NCI-H1417 (cell line): ENCODE results near the gene SPRED2.

Source experiments
- DNase-seq, 3 experiments: peaks; one replicate each; lab custom pipeline; 2025; lab: John Stamatoyannopoulos, UW

The SPRED2 gene

GRCh38 chr2:65366595-65367125, 65.7 kb downstream of the SPRED2 start:
- DNase-seq, result peak in 2 of 3 experiments; percentile 62 to 89

- DNase-seq, result no peak
Measured at GRCh38 chr2:65364986-65365733, 67.2 kb downstream of the SPRED2 start.

- no peak for DNase-seq
Measured at GRCh38 chr2:65363879-65364666, 68.3 kb downstream of the SPRED2 start.

DNA sequence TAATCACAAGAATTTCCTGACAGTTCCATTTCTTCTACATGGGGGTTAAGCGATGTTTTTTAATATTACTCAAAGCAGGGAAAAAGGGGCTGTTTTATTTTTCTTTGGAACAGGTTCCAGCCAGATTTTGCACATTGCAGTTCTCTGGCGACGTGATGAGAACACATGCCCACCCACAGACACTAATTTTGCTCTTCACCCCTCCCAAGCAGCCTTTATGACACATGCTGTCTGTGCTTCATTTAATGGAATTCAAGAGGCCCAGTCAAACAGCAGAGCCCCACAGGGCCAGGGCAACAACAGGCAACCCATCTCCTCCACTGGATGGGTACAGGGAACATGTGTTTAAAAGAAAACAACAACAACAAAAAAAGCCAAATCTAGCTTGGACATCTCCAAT, 70.8 kb downstream of the SPRED2 start:
- no peak for DNase-seq

DNA sequence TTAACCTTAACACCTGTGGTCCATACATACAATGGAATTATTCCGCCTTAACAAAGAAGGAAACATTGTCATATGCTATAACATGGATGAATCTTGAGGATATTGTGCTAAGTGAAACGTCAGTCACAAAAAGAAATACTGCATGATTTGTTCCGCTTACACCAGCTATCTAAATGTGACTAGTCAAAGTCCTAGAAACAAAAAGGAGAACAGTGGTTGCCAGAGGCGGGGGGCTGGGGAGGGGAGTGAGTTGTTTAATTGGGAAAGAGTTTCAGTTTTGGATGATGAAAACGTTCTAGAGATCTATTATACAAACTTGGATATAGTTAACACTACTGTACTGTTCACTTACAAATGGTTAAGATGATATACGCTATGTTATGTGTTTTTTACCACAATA, 72.0 kb downstream of the SPRED2 start:
- no peak for DNase-seq

GRCh38 chr2:65358678-65359400, 73.6 kb downstream of the SPRED2 start:
- no peak for DNase-seq

GRCh38 chr2:65357959-65358294, 74.5 kb downstream of the SPRED2 start:
- no peak for DNase-seq

DNA sequence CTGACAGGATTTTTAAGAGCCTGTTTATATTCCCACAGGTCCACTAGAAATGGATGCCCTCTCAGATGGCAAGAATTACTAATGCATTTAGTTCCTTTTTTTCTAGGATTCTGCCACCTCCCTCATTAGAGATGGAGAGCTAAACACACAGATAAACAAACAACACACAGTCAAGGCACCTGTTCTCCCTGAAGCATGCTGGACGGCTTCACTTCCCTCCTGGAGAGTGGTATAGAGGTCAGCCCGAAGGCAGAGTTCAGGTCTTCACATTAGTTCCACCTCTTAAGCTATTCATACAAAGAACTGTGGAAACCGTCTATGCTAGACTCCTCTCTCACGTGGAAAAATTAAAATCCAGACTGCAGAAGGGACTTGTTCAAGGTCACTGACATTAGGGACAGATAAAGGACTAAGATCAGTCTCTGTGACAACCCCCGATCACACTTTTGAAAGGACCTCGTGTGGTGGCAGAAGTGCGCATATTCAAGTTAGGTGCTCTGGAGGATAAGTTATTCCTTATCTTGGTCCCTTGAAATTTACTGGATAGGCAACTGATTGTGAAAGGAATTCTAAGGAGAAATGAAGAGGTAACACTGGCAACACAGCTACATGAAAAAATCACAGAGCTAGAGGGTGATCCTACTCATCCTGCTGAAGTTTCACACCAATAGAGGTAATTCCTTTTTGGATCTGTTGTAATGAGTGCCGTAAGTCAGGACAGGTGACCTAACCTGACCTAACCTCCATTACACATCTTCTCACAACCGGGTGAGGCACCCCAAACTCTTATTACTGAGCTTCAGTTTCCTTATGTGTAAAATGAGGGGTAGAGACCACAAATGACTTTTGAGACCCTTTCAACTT, 75.1 kb downstream of the SPRED2 start:
- DNase-seq, result peak in 1 of 3 experiments; percentile 66

- no peak for DNase-seq
Measured at GRCh38 chr2:65355186-65355831, 77.1 kb downstream of the SPRED2 start.

DNA sequence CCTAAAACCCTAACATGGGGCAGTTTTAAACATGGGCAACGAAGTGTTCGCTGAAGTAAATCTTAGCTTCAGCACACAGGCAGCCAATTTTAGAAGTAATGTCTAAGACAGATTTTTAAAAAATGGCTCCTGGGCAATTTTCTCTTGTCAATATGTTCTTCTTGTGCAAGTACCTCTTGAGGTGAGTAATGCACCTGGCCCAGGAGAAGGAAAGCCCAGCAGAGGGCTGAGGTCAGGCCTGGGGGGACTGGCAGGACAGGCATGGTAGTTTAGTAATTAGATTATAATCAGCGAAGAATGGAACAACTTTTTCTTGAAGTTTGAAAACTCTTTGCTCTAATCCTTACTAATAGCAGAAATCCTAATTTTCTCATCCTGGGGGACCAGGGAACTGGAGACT, 77.6 kb downstream of the SPRED2 start:
- no peak for DNase-seq

DNA sequence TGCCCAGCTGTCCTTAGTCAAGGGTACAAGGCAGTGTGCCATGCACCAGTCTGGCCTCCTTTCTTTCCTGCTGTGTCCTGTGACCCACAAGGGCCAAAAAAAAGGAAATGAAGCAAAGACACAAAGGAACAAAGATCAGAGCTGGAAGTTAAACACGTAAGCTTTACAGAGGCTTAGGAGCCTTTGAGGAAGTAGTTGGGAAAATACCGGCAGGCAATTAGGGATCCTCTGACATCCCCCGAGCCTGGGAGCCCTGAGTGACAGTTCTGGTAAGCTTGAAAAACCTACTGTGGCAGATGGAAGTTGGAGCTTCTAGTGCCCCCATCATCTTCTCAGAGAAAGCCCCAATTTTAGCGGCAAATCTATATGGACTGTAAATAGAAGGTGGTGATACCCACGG, 78.5 kb downstream of the SPRED2 start:
- DNase-seq, result no peak

DNA sequence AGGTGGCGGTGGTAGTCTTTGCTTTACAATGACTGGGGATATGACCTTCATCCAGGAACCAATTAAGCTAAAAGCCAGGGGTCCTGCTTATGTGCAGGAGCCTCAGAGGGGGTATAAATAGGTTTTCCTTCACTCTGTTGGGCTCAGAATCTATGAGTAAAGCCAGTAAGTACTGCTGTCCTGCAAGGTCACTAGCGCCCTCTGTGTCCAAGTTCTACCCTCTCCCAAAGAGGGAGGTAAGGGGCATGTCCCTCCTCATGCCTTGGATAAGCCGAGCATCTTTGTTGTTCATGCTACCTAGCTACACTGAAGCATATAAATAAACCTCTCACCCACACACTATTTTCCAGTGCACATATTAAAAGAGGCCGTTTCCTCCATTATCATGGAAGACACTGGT, 79.4 kb downstream of the SPRED2 start:
- no peak for DNase-seq

- no peak for DNase-seq
Measured at GRCh38 chr2:65351948-65352595, 80.3 kb downstream of the SPRED2 start.

DNA sequence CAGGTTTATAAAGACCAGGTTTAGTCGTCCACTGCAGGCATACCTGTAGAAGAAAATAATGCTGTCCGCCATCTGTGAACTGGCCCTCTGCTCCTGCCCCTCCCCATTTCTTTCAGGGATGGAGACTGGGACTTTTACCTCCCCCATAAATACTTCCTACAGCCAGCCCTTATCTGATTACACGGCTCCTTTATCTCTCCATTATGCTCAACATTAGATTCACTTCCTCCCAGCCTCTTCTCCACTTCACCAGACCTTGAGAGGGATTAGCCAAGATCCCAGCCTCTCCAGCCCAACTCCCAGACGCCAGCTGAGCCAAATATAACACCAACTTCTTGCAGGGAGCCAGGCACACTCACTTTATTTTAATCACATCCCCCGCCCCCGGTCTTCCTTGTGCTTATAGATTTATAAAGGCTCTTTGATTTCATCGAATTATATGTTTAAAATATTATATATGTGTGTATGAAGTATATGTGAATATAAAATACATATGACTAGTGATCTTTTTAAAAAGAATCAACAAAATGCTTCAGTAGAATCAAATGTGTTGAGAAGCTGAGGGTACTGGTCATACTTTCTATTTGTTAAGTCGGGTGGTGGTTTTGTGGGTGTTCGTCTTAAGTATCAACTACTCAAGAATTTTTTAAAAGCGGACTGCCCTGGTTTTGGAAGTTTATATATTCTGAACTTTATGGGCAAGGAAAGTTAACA, 81.0 kb downstream of the SPRED2 start:
- DNase-seq, result peak in 1 of 3 experiments; percentile 36

DNA sequence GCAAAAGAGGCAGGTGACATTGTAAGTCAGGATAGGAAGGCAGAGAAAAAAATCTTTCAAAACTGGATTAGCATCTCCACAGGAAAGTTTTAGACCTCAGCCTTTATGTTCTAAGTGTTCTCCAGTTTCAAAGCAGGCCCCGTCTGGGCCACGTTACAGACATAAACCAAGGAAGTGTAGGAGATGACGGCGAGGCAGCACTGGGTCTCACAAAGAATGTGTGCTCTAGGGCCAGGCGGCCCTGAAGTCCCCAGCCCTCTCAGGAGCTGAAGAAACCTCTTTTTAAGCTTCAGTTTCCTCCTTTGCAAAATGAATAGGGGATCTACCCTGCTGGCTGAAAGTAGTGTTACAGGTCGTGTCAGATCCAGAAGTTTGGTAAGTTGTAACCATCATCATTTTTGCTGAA, 81.7 kb downstream of the SPRED2 start:
- no peak for DNase-seq

GRCh38 chr2:65349863-65350262, 82.5 kb downstream of the SPRED2 start:
- peak; percentile 81 to 93 (median 84) for DNase-seq

DNA sequence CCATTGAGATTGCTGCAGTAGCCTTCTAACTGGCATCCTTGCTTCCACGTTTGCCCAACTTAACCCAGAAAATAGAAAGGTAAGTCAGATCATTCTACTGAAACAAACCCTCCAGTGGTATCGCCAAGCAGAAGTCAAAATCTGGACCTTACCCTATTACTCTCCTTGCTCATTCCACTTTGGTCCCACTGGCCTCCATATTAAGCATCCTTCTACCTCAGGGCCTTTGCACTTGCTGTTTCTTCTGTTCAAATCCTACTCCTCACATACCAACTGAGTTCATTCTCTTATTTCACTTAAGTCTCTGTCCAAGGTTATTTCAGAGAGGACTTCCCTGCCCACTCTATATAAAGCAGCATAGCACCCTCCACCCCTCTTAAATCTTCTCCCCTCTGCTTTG, 84.5 kb downstream of the SPRED2 start:
- no peak for DNase-seq

DNA sequence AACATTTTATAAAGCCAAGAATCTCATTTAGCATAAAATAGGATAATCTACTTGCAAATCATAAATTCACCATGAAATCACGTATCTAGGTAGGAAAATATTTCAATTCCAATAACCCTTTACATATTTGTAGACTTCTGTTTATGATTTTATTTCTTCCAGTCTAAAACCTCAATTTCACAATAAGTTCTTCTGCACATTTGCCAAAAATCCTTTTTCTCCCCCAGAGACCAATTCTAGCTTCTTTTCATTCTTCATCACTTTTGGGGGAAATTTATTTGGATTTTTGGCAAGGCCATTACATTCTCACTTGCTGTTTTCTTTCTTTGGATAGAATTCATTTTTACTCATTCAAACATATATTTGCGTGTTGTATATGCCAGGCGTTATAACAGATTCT, 86.8 kb downstream of the SPRED2 start:
- no peak for DNase-seq

DNA sequence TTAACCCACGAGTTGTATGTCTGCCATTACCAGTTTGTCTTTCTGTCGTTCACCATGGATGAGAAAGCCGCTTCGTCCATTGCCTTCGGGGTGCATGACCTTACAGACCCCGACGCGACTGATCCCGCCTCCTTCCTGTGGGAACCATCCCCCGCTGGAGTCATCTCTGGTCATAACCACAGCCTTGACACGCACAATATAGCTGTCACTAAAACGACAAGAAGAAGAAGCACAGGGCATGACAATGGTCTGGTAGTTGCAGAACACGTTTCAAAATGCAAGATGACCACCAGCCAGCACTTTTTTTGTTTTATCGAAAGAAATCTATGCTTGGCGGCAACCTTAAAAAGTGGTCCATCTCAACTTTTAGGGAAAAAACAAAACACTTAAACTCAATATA, 87.7 kb downstream of the SPRED2 start:
- DNase-seq, result no peak

DNA sequence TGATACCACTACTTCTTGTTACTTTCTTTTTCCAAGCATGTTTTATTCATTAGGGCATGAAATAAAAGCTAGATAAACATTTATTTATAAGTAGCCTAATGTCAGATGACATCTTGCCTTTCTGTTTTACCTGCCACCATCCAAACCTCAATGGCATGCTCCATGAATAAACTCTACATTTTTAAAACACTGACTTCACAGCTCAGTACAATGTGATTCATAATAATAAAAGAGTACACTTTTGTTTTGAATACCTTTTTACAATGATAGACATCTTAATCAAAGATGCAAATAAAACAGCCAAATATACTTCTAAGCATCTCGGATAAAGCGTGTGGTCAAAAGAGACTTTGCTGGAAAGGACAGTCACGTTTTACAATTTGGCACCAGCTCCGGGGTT, 88.2 kb downstream of the SPRED2 start:
- DNase-seq, result no peak
